Fibroblast of pulmonary artery (primary cell): ENCODE data around the gene NRARP.

ENCODE experiments used
- DNase-seq: peaks from one replicate; pipeline ENCODE4 v3.0.0-alpha.2; 2010; ENCODE audit warnings: low read depth
- H3K4me3 ChIP-seq: replicated peaks from 2 replicates; pipeline ENCODE4 v1.5.1; 2011; ENCODE audit warnings: low read depth, mild to moderate bottlenecking, control low read depth, low read length, moderate library complexity
- TF ChIP-seq, protein P1 (sequence below): IDR thresholded peaks from 2 replicates; pipeline ENCODE4 v1.5.1; 2011; ENCODE audit warnings: mild to moderate bottlenecking, control low read depth, low read length, inconsistent platforms; ENCODE audit errors: missing control alignments

NRARP gene

GRCh38 chr9:137326445-137327065, 24.5 kb upstream of the NRARP start:
- TF ChIP-seq, protein P1, sequence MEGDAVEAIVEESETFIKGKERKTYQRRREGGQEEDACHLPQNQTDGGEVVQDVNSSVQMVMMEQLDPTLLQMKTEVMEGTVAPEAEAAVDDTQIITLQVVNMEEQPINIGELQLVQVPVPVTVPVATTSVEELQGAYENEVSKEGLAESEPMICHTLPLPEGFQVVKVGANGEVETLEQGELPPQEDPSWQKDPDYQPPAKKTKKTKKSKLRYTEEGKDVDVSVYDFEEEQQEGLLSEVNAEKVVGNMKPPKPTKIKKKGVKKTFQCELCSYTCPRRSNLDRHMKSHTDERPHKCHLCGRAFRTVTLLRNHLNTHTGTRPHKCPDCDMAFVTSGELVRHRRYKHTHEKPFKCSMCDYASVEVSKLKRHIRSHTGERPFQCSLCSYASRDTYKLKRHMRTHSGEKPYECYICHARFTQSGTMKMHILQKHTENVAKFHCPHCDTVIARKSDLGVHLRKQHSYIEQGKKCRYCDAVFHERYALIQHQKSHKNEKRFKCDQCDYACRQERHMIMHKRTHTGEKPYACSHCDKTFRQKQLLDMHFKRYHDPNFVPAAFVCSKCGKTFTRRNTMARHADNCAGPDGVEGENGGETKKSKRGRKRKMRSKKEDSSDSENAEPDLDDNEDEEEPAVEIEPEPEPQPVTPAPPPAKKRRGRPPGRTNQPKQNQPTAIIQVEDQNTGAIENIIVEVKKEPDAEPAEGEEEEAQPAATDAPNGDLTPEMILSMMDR = no peak
- DNase-seq = no peak
- H3K4me3 ChIP-seq = no peak overlapping the region

- DNase-seq = no peak
- no peak overlapping the region for H3K4me3 ChIP-seq
- TF ChIP-seq, protein P1 = no peak
Observed at GRCh38 chr9:137325799-137326198, 23.7 kb upstream of the NRARP start.

DNA sequence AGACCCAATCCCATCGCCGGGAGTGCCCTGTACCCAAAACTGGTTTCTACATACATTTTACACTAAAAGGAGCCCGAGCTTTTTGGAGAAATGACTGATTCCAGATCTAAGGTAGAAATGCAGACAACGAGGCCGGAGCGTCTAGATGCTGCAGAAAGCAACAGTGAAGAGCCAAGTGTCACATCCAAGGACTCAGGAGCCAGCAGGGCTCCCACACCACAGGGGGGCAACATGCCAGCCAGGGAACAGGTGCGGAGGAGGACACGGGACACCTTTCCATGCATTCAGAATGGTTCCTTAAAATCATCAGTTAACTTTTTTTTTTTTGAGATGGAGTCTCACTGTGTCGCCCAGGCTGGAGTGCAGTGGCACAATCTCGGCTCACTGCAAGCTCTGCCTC, 23.1 kb upstream of the NRARP start:
- H3K4me3 ChIP-seq = no peak overlapping the region
- TF ChIP-seq, protein P1 = no peak
- DNase-seq = no peak

DNA sequence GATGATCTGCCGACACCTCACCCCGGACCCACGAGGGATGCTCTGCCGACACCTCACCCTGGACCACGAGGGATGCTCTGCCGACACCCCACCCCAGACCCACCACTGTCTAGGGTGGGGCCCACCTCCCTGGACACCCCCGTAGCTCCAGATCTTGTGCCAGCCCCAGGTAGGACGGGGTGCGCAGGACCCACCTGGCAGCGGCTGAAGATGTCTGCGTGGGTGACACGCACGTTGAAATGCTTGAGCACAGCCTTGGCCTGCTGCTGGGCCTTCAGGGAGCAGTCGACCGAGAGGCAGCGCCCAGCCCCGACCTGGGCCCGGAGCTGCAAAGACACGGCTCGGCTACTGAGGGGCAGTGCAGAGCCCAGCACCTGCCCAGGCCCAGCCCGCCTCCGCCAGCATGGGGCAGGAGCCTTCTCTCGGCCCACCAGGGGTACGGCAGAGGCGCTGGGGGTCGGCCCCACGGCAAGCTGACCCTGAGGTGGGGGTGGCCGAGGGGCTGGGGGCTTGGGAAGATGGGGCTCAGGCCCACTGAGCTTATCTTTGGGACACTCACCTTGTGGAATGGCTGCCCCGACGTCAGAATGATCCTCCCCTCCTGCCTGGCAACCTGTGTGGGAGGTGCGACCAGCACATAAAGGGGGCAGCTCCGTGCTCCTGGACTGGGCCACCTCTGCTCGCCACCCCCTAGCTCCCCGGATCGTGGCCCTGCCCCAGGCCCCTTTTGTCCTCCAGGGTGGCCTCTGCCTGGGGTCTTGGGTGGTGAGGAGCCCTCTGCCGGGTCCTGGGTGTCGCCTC, 21.7 kb upstream of the NRARP start:
- no peak for DNase-seq
- TF ChIP-seq, protein P1 = no peak
- H3K4me3 ChIP-seq = no peak overlapping the region

DNA sequence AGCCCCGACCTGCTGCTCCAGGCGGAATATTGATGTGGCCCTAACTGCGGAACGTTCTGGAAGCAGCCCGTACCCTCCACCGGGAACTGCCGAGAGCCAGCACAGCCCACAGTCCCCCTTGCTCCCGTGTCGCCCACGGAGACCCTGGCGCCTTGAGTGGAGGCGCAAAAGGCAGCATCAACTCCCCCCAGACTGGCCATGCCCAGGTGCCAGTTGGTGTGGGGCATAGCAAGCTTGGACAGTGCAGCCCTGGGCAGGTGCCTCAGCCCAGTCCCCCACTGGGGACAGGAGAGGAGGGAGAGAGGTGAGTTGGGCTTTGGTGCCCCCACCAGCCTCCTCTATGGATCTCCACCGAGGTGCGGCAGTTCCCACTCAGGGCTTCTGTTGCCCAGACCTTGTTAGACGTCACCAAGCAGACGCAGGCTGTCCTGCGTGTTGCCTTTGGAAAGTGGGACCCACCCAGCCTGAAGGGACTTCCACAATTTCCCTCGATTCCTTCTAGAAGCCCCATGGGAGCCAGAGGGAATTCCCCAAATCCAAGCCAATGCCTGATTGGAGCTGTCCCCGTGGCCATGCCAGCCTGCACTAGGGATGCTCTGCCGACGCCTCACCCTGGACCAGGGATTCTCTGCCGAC, 19.8 kb upstream of the NRARP start:
- TF ChIP-seq, protein P1 = no peak
- no peak overlapping the region for H3K4me3 ChIP-seq
- DNase-seq = no peak

- DNase-seq = no peak
- no peak overlapping the region for H3K4me3 ChIP-seq
- TF ChIP-seq, protein P1 = no peak
Observed at GRCh38 chr9:137320555-137321384, 18.7 kb upstream of the NRARP start.
